NCI-H1417 treated with DMSO at 0.1 percent for 48 hours (cell line): Measurements from ENCODE around the gene CDC7.
"Not testable (repeated sequence)": the region's sequence is repeated elsewhere in the genome, so short reads cannot be mapped to it uniquely, and the experiment has no call there.

Experiments
- DNase-seq: peaks from one replicate; lab custom pipeline; 2025; lab: John Stamatoyannopoulos, UW

The CDC7 gene

GRCh38 chr1:91500756-91501522, at the start of gene CDC7:
CDC7 (plus strand) TSS chr1:91500851; CDS start chr1:91501717, 866 bp downstream.
- peak; percentile 77 for DNase-seq

- no peak for DNase-seq
Measured at GRCh38 chr1:91454136-91454535, 46.5 kb upstream of the CDC7 start.

GRCh38 chr1:91455334-91455733, 45.3 kb upstream of the CDC7 start:
- no peak for DNase-seq

GRCh38 chr1:91455896-91456295, 44.8 kb upstream of the CDC7 start:
- DNase-seq, result no peak

- DNase-seq, result not testable (repeated sequence)
Measured at GRCh38 chr1:91465350-91465749, 35.3 kb upstream of the CDC7 start.

- no peak for DNase-seq
Measured at GRCh38 chr1:91476533-91477217, 24.0 kb upstream of the CDC7 start.

GRCh38 chr1:91487469-91487868, 13.2 kb upstream of the CDC7 start:
- no peak for DNase-seq

- DNase-seq, result no peak
Measured at GRCh38 chr1:91490501-91490900, 10.2 kb upstream of the CDC7 start.

GRCh38 chr1:91498035-91498434, 2.6 kb upstream of the CDC7 start:
- DNase-seq, result no peak

- no peak for DNase-seq
Measured at GRCh38 chr1:91498498-91499245, 2.0 kb upstream of the CDC7 start.

- DNase-seq, result no peak
Measured at GRCh38 chr1:91499346-91499745, 1.3 kb upstream of the CDC7 start.

- no peak for DNase-seq
Measured at GRCh38 chr1:91499904-91500755, 521 bp upstream of the CDC7 start.

GRCh38 chr1:91501523-91501851, 836 bp downstream of the CDC7 start:
- DNase-seq, result peak; percentile 76

- DNase-seq, result no peak
Measured at GRCh38 chr1:91501971-91502671, 1.5 kb downstream of the CDC7 start.

GRCh38 chr1:91502672-91503184, 2.1 kb downstream of the CDC7 start:
- no peak for DNase-seq

- no peak for DNase-seq
Measured at GRCh38 chr1:91503332-91503900, 2.8 kb downstream of the CDC7 start.

GRCh38 chr1:91503975-91504530, 3.4 kb downstream of the CDC7 start:
- DNase-seq, result no peak

- DNase-seq, result no peak
Measured at GRCh38 chr1:91505086-91505485, 4.4 kb downstream of the CDC7 start.

GRCh38 chr1:91506071-91506470, 5.4 kb downstream of the CDC7 start:
- no peak for DNase-seq

GRCh38 chr1:91507328-91507727, 6.7 kb downstream of the CDC7 start:
- no peak for DNase-seq
